HG03175 (cell line): ENCODE data around the gene PDGFB.

ENCODE experiments used
- ATAC-seq: cut with Tn5 transposase; IDR thresholded peaks from one replicate; pipeline ENCODE4 v1.9.1; 2021; ENCODE audit warnings: mild to moderate bottlenecking, moderate library complexity; ENCODE audit not compliant: unreplicated experiment

Gene PDGFB

GRCh38 chr22:39254789-39255298 is 10.1 kb upstream of the PDGFB start:
- no peak for ATAC-seq

DNA sequence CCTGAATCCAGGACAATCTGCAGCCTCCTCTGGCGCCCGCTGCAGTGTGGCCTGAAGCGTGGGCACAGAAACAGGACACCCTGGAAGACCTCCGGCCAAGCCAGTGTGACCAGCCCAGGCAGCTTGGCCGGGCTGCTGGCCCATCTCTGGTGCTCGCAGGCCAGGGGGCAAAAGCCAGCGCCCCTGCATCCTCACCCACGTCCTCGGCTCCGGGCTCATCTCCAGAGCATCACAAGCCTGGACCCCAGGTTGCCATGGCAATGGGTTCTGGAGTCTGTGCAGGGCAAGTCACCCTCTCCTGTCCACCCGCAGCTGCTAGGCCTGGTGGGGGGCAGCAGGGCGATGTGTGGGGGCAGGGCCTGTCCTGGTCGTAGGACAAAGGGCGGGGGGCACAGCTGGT is 9.3 kb upstream of the PDGFB start:
- ATAC-seq: no peak

DNA sequence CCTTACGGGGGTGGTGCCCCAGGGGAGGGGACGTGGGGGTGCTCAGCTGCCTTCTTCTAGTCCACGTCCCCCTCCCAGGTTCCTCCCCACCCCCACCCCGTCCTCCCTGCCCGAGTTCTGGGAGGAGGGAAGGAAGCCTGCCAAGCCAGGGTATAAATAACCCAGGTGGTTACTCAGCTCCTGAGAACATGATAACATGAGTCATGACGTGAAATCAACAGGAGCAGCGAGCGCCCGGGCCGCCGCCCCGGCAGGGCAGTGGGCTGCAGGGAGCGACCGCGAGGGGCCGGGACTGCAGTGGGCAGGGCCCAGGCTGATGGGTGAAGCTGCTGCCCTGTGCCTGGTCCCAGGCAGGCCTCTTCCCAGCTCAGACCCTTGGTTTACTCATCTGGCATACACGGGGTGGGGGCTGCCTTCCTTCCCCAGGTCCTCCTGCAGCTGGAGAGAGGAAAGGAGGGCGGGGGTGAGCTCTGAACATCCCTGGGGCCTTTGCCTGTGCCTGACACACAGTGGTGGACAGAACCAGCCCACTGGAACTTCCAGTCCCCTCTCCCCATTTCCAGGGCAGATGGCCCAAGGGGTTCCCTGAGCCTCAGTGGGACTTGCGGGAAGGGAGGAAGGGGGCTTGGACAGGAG is 8.8 kb upstream of the PDGFB start:
- ATAC-seq: no peak

DNA sequence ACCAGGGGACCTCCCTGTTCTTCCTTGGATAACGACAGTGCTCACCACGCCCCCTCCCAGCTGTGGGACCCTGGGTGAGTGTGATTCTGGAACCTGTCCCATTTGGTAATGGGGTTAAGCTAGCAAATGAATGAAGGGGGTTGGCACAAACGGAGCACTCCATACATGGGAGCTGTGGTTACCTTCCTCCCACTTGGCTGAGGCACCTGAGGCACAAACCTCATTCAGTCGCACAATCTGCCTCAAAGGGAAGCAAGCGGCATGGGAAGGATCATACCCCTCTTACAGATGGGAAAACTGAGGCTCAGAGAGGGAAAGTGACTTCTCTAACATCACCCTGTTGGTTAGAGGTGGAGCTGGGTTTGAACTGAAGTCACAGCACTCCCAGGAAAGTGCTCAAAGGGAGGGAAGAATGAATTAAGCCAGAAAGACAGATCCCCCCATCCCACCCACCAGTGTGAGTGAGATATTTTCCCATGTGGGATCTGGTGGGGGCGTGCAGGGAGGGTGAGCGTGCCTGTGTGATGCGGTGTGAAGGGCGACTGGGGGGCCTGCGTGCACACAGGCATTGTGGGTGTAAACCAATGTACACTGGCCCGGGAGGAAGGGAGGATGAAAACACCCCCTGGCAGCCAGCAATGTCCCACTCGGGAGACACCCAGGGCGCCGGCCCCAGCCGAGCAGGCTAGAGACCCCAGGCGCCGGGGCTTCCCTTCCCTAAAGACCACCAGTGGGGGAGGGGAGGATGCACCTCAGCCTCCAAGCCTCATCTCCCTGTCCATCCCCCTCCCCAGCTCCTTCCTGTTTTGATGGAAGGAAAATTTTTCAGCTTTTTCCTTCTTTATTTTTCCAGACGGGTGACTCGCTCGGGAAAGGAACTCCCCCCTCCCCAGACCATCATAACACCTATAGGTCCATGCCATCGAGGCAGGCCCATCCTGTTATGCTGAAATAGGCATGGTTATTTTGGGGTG is 8.0 kb upstream of the PDGFB start:
- no peak for ATAC-seq

GRCh38 chr22:39251762-39252460 is 7.1 kb upstream of the PDGFB start:
- no peak for ATAC-seq

GRCh38 chr22:39250838-39251237 is 6.1 kb upstream of the PDGFB start:
- ATAC-seq: no peak

DNA sequence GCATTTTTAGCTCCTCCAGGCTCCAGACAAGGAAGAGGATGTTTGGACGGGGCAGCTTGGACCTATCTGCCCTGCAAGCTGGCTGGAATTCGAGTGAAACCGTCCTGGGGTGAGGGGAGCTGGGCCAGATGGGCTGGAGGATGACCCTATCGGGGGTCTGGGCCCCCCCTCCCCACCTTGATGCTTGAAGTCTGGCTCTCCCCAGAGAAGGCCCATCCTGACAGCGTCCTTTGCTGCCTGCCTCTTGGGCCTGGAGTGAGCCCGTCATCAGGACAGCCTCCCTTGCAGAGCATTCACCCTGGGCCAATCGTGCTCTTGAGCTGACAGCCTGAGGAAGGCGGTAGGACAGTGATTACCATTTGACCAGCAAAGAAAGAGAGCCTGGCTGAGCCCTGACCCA is 5.3 kb upstream of the PDGFB start:
- ATAC-seq: no peak

DNA sequence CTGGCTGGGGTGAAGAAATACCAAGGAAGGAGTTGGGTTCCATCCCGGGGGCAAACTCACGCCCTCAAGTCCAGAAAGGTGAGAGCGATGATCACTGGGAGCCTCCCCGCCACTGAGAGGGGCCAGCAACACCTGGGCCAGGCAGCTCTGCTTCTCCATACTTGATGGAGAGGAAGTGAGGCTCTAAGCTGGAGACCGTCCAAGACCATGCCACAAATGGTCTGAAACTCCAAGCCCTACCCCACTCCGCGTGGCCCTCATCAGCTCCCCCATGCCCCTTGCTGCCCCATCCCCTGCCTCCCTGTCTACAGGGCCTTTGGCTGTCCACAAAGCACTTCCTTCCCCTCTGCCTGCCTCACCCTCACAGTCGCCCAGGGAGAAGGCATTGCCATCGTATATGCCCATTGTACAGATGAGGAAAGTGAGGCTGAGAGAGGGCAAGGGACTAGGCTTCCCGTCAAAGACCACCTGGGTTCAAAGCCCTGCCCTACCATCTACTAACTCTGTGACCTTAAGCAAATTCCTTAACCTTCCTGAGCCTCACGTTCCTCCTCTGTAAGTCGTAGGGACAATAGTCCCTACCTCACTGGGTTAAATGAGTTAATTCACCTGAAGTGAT is 4.4 kb upstream of the PDGFB start:
- ATAC-seq: no peak

GRCh38 chr22:39248254-39248653 is 3.5 kb upstream of the PDGFB start:
- ATAC-seq: no peak

- no peak for ATAC-seq
Observed at GRCh38 chr22:39247361-39247760, 2.6 kb upstream of the PDGFB start.

DNA sequence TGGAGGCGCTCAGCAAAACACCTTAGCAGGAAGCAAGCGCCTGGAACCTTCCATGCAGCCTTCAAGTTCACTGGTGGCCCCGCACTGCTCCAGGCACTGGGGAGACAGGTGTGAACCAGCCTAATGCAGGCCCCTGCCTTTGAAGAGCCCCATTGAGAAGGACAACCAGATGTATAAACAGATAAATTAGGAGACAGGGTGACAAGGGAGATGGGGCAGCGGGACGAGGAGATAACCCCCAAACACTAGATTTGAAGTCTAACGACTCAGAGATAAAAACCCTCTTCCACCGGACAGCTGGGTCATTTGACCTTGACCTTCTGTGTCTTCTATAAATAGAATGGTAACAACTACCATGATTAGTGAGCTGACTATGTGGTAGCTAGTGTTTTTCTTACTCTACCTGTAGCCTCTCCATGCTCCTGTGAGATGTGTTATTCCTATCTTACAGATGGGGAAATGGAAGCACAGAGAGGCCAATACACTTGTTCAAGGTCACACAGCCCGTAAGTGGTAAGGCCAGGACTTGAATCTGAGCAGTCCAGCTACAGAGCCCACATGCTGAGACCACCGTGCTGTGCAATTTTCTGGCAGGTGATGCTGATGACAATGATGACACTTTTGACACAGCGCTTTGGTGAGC is 2.0 kb upstream of the PDGFB start:
- ATAC-seq: no peak

GRCh38 chr22:39246217-39246616 is 1.4 kb upstream of the PDGFB start:
- no peak for ATAC-seq

- no peak for ATAC-seq
Observed at GRCh38 chr22:39245130-39246039, 603 bp upstream of the PDGFB start.

DNA sequence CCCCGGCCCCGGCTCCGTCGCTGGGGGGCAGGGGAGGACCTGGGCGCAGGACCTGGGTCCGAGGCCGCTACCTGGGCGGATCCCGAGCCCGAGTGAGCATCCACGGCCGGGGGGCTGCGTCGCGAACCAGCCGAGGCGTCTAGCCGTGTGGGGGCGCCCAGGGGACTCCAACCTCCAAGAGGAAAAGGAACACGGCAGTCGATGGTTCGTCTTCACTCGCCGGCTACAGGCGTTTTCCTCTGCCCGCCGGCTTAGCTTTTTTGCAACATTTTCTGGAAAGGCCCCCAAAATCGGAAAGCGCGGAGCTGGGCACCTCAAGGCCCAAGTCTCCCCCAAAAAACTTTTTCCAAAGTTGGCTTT is 666 bp downstream of the PDGFB start:
- ATAC-seq: no peak

- no peak for ATAC-seq
Observed at GRCh38 chr22:39243439-39244135, 1.2 kb downstream of the PDGFB start.

DNA sequence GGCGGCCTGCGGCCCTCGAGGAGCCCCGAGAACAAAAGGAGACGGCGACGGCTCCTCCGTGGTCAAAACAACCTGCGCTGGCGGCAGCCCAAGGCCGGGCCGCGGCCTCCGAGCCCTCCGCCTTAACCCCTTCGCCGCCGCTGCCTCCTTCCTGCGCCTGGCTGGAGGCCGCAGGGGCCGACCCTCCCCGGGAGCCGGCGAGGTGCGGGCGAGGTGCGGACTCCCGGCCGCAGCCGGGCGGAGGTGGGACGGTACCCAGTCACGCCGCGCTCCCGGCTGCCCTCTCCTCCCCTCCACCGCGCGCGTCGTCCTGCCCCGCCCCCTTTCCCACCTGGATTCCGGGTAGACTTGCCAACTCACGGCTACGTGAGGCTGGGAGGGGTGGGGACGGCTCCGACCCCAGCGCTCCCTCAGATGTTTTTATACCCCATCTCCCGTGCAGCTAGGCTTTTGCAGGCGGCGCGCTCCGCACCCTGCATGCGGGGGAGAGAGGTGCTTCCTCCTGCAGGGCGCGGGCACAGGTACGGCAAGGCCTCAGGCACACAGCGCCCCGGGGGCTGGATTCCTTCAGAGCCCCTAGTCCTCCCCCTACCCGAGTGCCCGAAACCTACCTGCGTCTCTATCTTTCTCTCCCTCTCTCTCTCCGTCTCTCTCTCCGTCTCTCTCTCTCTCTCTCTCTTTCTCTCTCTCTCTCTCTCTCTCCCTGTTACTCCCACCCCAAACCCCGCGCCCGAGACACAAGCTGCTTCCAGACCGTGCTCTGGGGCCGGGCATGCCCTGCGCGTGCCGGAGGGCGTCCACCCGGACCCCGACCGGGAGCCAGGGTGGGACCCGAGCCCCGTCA is 2.0 kb downstream of the PDGFB start:
- ATAC-seq: no peak

DNA sequence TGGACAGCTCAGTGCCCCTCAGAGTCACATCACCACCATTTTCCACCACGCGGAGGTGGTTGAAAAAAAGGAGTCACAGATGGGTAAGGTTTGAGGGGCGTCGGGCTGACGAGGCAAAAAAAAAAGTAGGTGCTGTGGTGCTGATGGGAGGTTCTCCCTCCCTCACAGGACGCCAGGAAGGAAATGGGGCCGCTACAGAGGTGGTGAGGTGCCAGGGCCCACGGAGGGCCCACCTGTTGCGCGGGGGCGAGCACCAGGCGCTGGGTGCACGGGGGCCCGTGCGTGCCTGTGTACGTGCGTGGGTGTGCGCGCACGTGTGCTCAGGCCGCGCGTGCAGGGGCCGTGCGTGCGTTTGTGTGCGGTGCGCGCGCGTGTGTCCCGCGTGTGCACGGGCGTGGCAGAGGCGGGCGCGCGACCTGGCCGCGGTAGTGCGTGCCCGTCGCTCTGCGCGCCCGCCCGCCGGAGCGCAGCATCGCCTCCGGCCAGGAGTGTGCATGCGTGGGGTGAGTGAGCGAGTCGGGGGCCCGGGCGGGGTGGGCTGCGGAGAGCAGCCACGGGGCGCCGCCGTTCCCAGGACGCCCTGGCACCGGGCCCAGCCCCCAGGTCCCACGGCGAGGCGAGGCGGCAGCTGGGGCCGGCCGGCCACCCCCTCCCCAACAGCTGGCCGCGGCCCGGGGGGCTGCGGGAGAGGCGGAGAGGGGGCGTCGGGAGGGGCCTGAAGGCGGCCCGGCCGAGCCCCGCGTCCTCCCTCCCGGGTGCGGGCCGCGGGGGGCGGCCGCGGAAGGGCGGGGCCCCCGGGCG is 2.8 kb downstream of the PDGFB start:
- ATAC-seq: no peak
